Neural progenitor cell (in vitro differentiated cells): ENCODE results near the gene RNF181. TPM values are rescaled to one million over a fixed set of nuclear protein-coding genes. Genes with fewer than 3 reads are reported as not detected.
"Not testable (repeated sequence)": the region's sequence is repeated elsewhere in the genome, so short reads cannot be mapped to it uniquely, and the experiment has no call there.

Experiments used
- DNase-seq: peaks from one replicate; pipeline ENCODE4 v3.0.0-alpha.2; 2016; ENCODE audit warnings: low spot score
- H2AFZ ChIP-seq: fragments of 200-600 bp; sonication (generic); replicated peaks from 2 replicates; pipeline ENCODE4 v1.6.1; 2016; ENCODE audit warnings: antibody characterized with exemption
- H3F3A ChIP-seq: fragments of 200-600 bp; sonication (generic); 2 replicates; pipeline ENCODE4 v1.6.1; 2016; ENCODE audit warnings: antibody characterized with exemption, low read depth
- H3K27ac ChIP-seq: fragments of 200-600 bp; sonication (generic); 2 replicates; pipeline ENCODE4 v1.5.1; 2016; ENCODE audit warnings: mild to moderate bottlenecking
- H3K27me3 ChIP-seq: fragments of 200-600 bp; sonication (generic); 2 replicates; pipeline ENCODE4 v1.6.1; 2016; ENCODE audit warnings: mild to moderate bottlenecking, moderate library complexity
- H3K36me3 ChIP-seq: fragments of 200-600 bp; sonication (generic); 2 replicates; pipeline ENCODE4 v1.5.1; 2016
- H3K4me1 ChIP-seq: fragments of 200-600 bp; sonication (generic); 2 replicates; pipeline ENCODE4 v1.6.1; 2016; ENCODE audit warnings: mixed run types
- H3K4me2 ChIP-seq: fragments of 200-600 bp; sonication (generic); 2 replicates; pipeline ENCODE4 v1.6.1; 2016
- H3K4me3 ChIP-seq: fragments of 200-600 bp; sonication (generic); 2 replicates; pipeline ENCODE4 v1.5.1; 2016
- H3K79me2 ChIP-seq: fragments of 200-600 bp; sonication (generic); 2 replicates; pipeline ENCODE4 v1.6.1; 2016; ENCODE audit warnings: low read depth
- H3K9ac ChIP-seq: fragments of 200-600 bp; sonication (generic); 2 replicates; pipeline ENCODE4 v1.6.1; 2016
- H3K9me3 ChIP-seq: fragments of 200-600 bp; sonication (generic); 2 replicates; pipeline ENCODE4 v1.5.1; 2016; ENCODE audit warnings: low read depth
- H4K20me1 ChIP-seq: fragments of 200-600 bp; sonication (generic); 2 replicates; pipeline ENCODE4 v1.6.1; 2016; ENCODE audit warnings: low read depth
- H3K27ac Mint-ChIP-seq: 3 replicates; pipeline ENCODE4 v1.8.0; 2021; ENCODE audit warnings: mixed read lengths
- H3K27me3 Mint-ChIP-seq: 2 replicates; pipeline ENCODE4 v1.8.0; 2022; ENCODE audit warnings: low read depth, mild to moderate bottlenecking, inconsistent platforms, moderate library complexity, mixed read lengths; ENCODE audit not compliant: insufficient read depth
- H3K36me3 Mint-ChIP-seq: 3 replicates; pipeline ENCODE4 v1.8.0; 2021; ENCODE audit warnings: mixed read lengths
- H3K4me1 Mint-ChIP-seq: 3 replicates; pipeline ENCODE4 v1.8.0; 2021; ENCODE audit warnings: mixed read lengths
- H3K4me3 Mint-ChIP-seq: 3 replicates; pipeline ENCODE4 v1.8.0; 2021; ENCODE audit warnings: mild to moderate bottlenecking, moderate library complexity, mixed read lengths
- H3K9me3 Mint-ChIP-seq: 3 replicates; pipeline ENCODE4 v1.8.0; 2020; ENCODE audit warnings: mixed read lengths
- CTCF ChIP-seq: fragments of 200-600 bp; sonication (generic); IDR thresholded peaks from 2 replicates; pipeline ENCODE4 v1.5.1; 2017; ENCODE audit warnings: antibody characterized with exemption, mild to moderate bottlenecking
- EZH2 ChIP-seq: fragments of 200-600 bp; sonication (generic); IDR thresholded peaks from 2 replicates; pipeline ENCODE4 v1.6.1; 2017; ENCODE audit warnings: antibody characterized with exemption, mild to moderate bottlenecking, moderate library complexity
- EZH2phosphoT487 ChIP-seq: fragments of 200-600 bp; sonication (generic); IDR thresholded peaks from 2 replicates; pipeline ENCODE4 v1.6.1; 2017; ENCODE audit warnings: antibody characterized with exemption
- total RNA-seq: library from RNA; depleted of rRNA; stranded (reverse); fragments of >200 nt; gene quantifications from 2 replicates; pipeline ENCODE4 v1.2.3, GENCODE V29; 2015; ENCODE audit warnings: low replicate concordance

RNF181 gene
- total RNA-seq, 1 donor from 2014 or later: 81.3 TPM

DNA sequence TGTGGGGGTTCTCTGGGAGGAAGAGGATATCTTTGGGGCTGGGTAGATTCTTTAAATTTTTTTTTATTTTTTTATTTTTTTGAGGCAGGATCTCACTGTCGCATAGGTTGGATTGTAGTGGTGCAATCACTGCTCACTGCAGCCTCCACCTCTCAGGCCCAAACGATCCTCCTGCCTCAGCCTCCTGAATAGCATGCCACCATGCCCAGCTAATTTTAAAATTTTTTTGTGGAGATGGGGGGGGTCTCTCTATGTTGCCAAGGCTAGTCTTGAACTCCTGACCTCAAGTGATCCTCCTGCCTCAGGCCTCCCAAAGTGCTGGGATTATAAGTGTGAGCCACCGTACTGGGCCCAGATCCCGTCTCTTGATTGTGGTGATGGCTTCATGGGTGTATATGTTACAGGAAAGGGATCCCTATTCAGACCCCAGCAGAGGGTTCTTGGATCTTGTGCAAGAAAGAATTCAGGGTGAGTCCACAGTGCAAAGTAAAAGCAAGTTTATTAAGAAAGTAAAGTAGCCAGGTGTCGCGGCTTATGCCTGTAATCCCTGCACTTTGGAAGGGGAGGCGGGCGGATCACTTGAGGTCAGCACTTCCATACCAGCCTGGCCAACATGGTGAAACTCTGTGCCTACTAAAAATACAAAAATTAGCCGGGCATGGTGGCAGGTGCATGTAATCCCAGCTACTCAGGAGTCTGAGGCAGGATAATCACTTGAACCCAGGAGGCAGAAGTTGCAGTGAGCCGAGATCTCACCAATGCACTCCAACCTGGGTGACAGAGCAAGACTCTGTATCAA, 18.4 kb downstream of the RNF181 start:
- peak overlapping the region; percentile 48 for H3K4me3 Mint-ChIP-seq
- no peak overlapping the region for H2AFZ ChIP-seq
- no peaks in the 10 kb centered on the region for H3K27me3 ChIP-seq
- peaks cover 24% of the 10 kb centered on the region for H4K20me1 ChIP-seq
- peaks cover 10% of the 10 kb centered on the region for H3K4me1 ChIP-seq
- H3K9me3 ChIP-seq: no peaks in the 10 kb centered on the region
- TF ChIP-seq EZH2 (no peak), EZH2phosphoT487 (no peak), CTCF (no peak)
- H3K36me3 ChIP-seq: no peaks in the 10 kb centered on the region
- H3K27me3 Mint-ChIP-seq: peaks cover 3% of the 10 kb centered on the region
- H3K79me2 ChIP-seq: peaks cover 51% of the 10 kb centered on the region
- H3K4me2 ChIP-seq: no peak overlapping the region
- H3K36me3 Mint-ChIP-seq: peaks cover 5% of the 10 kb centered on the region
- H3K27ac Mint-ChIP-seq: no peak overlapping the region
- peaks cover 27% of the 10 kb centered on the region for H3F3A ChIP-seq
- no peak for DNase-seq
- no peaks in the 10 kb centered on the region for H3K9me3 Mint-ChIP-seq
- no peak overlapping the region for H3K9ac ChIP-seq
- H3K4me1 Mint-ChIP-seq: peaks cover 25% of the 10 kb centered on the region
- H3K4me3 ChIP-seq: no peak overlapping the region
- no peak overlapping the region for H3K27ac ChIP-seq

DNA sequence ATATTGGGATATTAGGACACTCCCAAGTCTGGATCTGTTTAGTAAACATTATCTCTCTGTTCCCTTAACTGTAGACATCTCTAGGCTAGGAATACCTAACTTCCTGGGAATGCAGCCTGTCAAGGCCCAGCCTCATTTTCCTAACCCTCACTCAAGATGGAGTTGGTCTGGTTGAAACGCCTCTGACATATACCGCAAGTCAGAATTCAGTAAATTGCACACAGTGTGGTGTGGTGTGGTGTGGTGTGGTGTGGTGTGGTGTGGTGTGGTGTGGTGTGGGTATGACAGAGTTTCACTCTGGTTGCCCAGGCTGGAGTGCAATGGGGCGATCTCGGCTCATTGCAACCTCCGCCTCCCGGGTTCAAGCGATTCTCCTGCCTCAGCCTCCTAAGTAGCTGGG, 19.2 kb downstream of the RNF181 start:
- H3K27ac ChIP-seq, H3K36me3 ChIP-seq, DNase-seq, H3K4me2 ChIP-seq, H3K4me1 ChIP-seq, H3K4me3 ChIP-seq, H3K36me3 Mint-ChIP-seq, H3K9ac ChIP-seq, H3K9me3 ChIP-seq, H3K9me3 Mint-ChIP-seq, H3K27ac Mint-ChIP-seq, H3K27me3 ChIP-seq, H2AFZ ChIP-seq, H3K27me3 Mint-ChIP-seq: not testable (repeated sequence)
- Mint-ChIP-seq H3K4me1 (peaks cover 23% of the 10 kb centered on the region), H3K4me3 (peak overlapping the region; percentile 71)
- Histone ChIP-seq H3K79me2 (peaks cover 59% of the 10 kb centered on the region), H3F3A (peaks cover 27% of the 10 kb centered on the region), H4K20me1 (peaks cover 32% of the 10 kb centered on the region)

GRCh38 chr2:85615413-85615728, 19.8 kb downstream of the RNF181 start:
- no peak overlapping the region for H2AFZ ChIP-seq
- Mint-ChIP-seq H3K27ac (no peak overlapping the region), H3K4me1 (peaks cover 19% of the 10 kb centered on the region), H3K9me3 (no peaks in the 10 kb centered on the region), H3K27me3 (peaks cover 3% of the 10 kb centered on the region), H3K4me3 (peak overlapping the region; percentile 95), H3K36me3 (no peaks in the 10 kb centered on the region)
- H3K79me2 ChIP-seq: peaks cover 61% of the 10 kb centered on the region
- H3K4me2 ChIP-seq: peak overlapping the region; percentile 98
- peaks cover under 1% of the 10 kb centered on the region for H3K36me3 ChIP-seq
- H3K4me1 ChIP-seq: peaks cover 10% of the 10 kb centered on the region
- no peaks in the 10 kb centered on the region for H3K27me3 ChIP-seq
- H3K27ac ChIP-seq: no peak overlapping the region
- DNase-seq: no peak
- H3K9ac ChIP-seq: no peak overlapping the region
- peaks cover 29% of the 10 kb centered on the region for H3F3A ChIP-seq
- TF ChIP-seq EZH2 (no peak), EZH2phosphoT487 (no peak), CTCF (no peak)
- H3K4me3 ChIP-seq: peak overlapping the region; percentile 88
- peaks cover 32% of the 10 kb centered on the region for H4K20me1 ChIP-seq
- H3K9me3 ChIP-seq: no peaks in the 10 kb centered on the region

GRCh38 chr2:85617723-85618122, 22.2 kb downstream of the RNF181 start:
- not testable (repeated sequence) for H3K9me3 Mint-ChIP-seq, H3K27me3 ChIP-seq, H3K9me3 ChIP-seq, H3K36me3 Mint-ChIP-seq, H3K27ac ChIP-seq, DNase-seq, H2AFZ ChIP-seq, H3K36me3 ChIP-seq, H3K4me1 ChIP-seq, H3K27ac Mint-ChIP-seq, H3K27me3 Mint-ChIP-seq
- Histone ChIP-seq H3F3A (peaks cover 24% of the 10 kb centered on the region), H3K79me2 (peaks cover 58% of the 10 kb centered on the region), H4K20me1 (peaks cover 37% of the 10 kb centered on the region), H3K9ac (peak overlapping the region; percentile 24), H3K4me3 (peak overlapping the region; percentile 88), H3K4me2 (peak overlapping the region; percentile 98)
- H3K4me1 Mint-ChIP-seq: peaks cover 15% of the 10 kb centered on the region
- H3K4me3 Mint-ChIP-seq: peak overlapping the region; percentile 95
